Neutrophil (primary cell): Measurements from ENCODE around the gene ZC2HC1B.
"Not testable (repeated sequence)": the region's sequence is repeated elsewhere in the genome, so short reads cannot be mapped to it uniquely, and the experiment has no call there.

Experiments
- H3K27ac ChIP-seq: fragments of 200-600 bp; sonication (generic); 2 replicates; pipeline ENCODE4 v1.5.1; 2016; ENCODE audit warnings: mild to moderate bottlenecking, moderate library complexity
- H3K27me3 ChIP-seq: fragments of 200-600 bp; sonication (generic); 2 replicates; pipeline ENCODE4 v1.6.0; 2016; ENCODE audit warnings: mild to moderate bottlenecking
- H3K36me3 ChIP-seq: fragments of 200-600 bp; sonication (generic); 2 replicates; pipeline ENCODE4 v1.5.1; 2017
- H3K4me1 ChIP-seq, 2 experiments: fragments of 200-600 bp in 1 of 2; sonication (generic) in 1 of 2; 1 replicate in 1 of 2; 2 replicates in 1 of 2; pipeline versions ENCODE4 v1.5.1 to v1.6.1; 2013 to 2016; ENCODE audit warnings: low read depth in 1 of 2, low read length in 1 of 2, mild to moderate bottlenecking in 1 of 2, moderate library complexity in 1 of 2; ENCODE audit not compliant: control insufficient read depth in 1 of 2, insufficient read depth in 1 of 2
- H3K4me3 ChIP-seq, 2 experiments: fragments of 200-600 bp in 1 of 2; sonication (generic) in 1 of 2; 1 replicate in 1 of 2; 2 replicates in 1 of 2; pipeline ENCODE4 v1.5.1; 2013 to 2016; ENCODE audit warnings: low read depth in 1 of 2, low read length in 1 of 2, mild to moderate bottlenecking in 1 of 2, moderate library complexity in 1 of 2
- H3K9me3 ChIP-seq: fragments of 200-600 bp; sonication (generic); 2 replicates; pipeline ENCODE4 v1.5.1; 2016
- CTCF ChIP-seq: fragments of 200-600 bp; sonication (generic); IDR thresholded peaks from 2 replicates; pipeline ENCODE4 v1.5.1; 2016; ENCODE audit warnings: antibody characterized with exemption

The ZC2HC1B gene

GRCh38 chr6:143872201-143872600 is 7.9 kb downstream of the ZC2HC1B start:
- H3K27me3 ChIP-seq = no peaks in the 10 kb centered on the region
- no peak for TF ChIP-seq CTCF
- no peak overlapping the region for H3K4me3 ChIP-seq
- H3K9me3 ChIP-seq = no peaks in the 10 kb centered on the region
- H3K27ac ChIP-seq = no peak overlapping the region
- H3K36me3 ChIP-seq = no peaks in the 10 kb centered on the region
- no peaks in the 10 kb centered on the region for H3K4me1 ChIP-seq

GRCh38 chr6:143873600-143873999 is 9.3 kb downstream of the ZC2HC1B start:
- H3K4me1 ChIP-seq, H3K27ac ChIP-seq, H3K36me3 ChIP-seq, H3K27me3 ChIP-seq, H3K4me3 ChIP-seq, H3K9me3 ChIP-seq: not testable (repeated sequence)

GRCh38 chr6:143874503-143874902 is 10.2 kb downstream of the ZC2HC1B start:
- not testable (repeated sequence) for H3K27ac ChIP-seq, H3K36me3 ChIP-seq, H3K4me1 ChIP-seq, H3K27me3 ChIP-seq, H3K4me3 ChIP-seq, H3K9me3 ChIP-seq

GRCh38 chr6:143877584-143878271 is 13.5 kb downstream of the ZC2HC1B start:
- Histone ChIP-seq H3K4me3 (no peak overlapping the region), H3K27ac (no peak overlapping the region), H3K4me1 (no peaks in the 10 kb centered on the region), H3K27me3 (no peaks in the 10 kb centered on the region), H3K9me3 (no peaks in the 10 kb centered on the region), H3K36me3 (no peaks in the 10 kb centered on the region)
- no peak for TF ChIP-seq CTCF

- H3K4me3 ChIP-seq = no peak overlapping the region
- no peak for TF ChIP-seq CTCF
- no peaks in the 10 kb centered on the region for H3K27me3 ChIP-seq
- H3K4me1 ChIP-seq = no peaks in the 10 kb centered on the region
- no peak overlapping the region for H3K27ac ChIP-seq
- no peaks in the 10 kb centered on the region for H3K36me3 ChIP-seq
- no peaks in the 10 kb centered on the region for H3K9me3 ChIP-seq
These were observed 14.0 kb downstream of the ZC2HC1B start for GRCh38 chr6:143878272-143878760.

GRCh38 chr6:143880412-143880811 is 16.1 kb downstream of the ZC2HC1B start:
- H3K27ac ChIP-seq = no peak overlapping the region
- no peak overlapping the region for H3K4me3 ChIP-seq
- no peaks in the 10 kb centered on the region for H3K36me3 ChIP-seq
- no peaks in the 10 kb centered on the region for H3K4me1 ChIP-seq
- H3K27me3 ChIP-seq = no peaks in the 10 kb centered on the region
- TF ChIP-seq CTCF = no peak
- no peaks in the 10 kb centered on the region for H3K9me3 ChIP-seq
